Inflammatory macrophage treated with lipopolysaccharide for 1 hour (primary cell): ENCODE data around the gene MMP26.
"Not testable (repeated sequence)": the region's sequence is repeated elsewhere in the genome, so short reads cannot be mapped to it uniquely, and the experiment has no call there.

Source experiments
- DNase-seq, 2 donors: peaks; one replicate each; pipeline ENCODE4 v3.0.0-alpha.2; 2020 to 2022

Gene MMP26

GRCh38 chr11:4704054-4704789 is at the start of gene MMP26:
Gene MMP26, plus strand, starts transcription at chr11:4704784.
- DNase-seq: no peak

GRCh38 chr11:4658629-4659445 is 45.7 kb upstream of the MMP26 start:
- DNase-seq: no peak

- no peak for DNase-seq
These were observed 41.7 kb upstream of the MMP26 start for GRCh38 chr11:4662876-4663275.

- DNase-seq: no peak
These were observed 40.4 kb upstream of the MMP26 start for GRCh38 chr11:4664183-4664582.

GRCh38 chr11:4664786-4665185 is 39.8 kb upstream of the MMP26 start:
- DNase-seq: no peak

GRCh38 chr11:4665424-4665823 is 39.2 kb upstream of the MMP26 start:
- DNase-seq: no peak

- DNase-seq: no peak
These were observed 32.8 kb upstream of the MMP26 start for GRCh38 chr11:4671741-4672140.

- no peak for DNase-seq
These were observed 32.1 kb upstream of the MMP26 start for GRCh38 chr11:4672470-4672869.

- DNase-seq: no peak
These were observed 30.8 kb upstream of the MMP26 start for GRCh38 chr11:4673781-4674180.

GRCh38 chr11:4677948-4678347 is 26.6 kb upstream of the MMP26 start:
- no peak for DNase-seq

GRCh38 chr11:4680341-4680740 is 24.2 kb upstream of the MMP26 start:
- no peak for DNase-seq

- DNase-seq: no peak
These were observed 21.8 kb upstream of the MMP26 start for GRCh38 chr11:4682623-4683419.

GRCh38 chr11:4684631-4685285 is 19.8 kb upstream of the MMP26 start:
- no peak for DNase-seq

- no peak for DNase-seq
These were observed 9.1 kb upstream of the MMP26 start for GRCh38 chr11:4695442-4695841.

GRCh38 chr11:4697585-4697984 is 7.0 kb upstream of the MMP26 start, which contains the start of gene OR51E2:
Gene OR51E2, minus strand, starts transcription at chr11:4697853. Its CDS starts 15,142 bp downstream, at chr11:4682711.
- DNase-seq: no peak

- no peak for DNase-seq
These were observed 4.7 kb upstream of the MMP26 start for GRCh38 chr11:4699697-4700435.

- DNase-seq: no peak
These were observed 4.2 kb upstream of the MMP26 start for GRCh38 chr11:4700436-4700820.

GRCh38 chr11:4704790-4705334 is 278 bp downstream of the MMP26 start:
- no peak for DNase-seq

GRCh38 chr11:4713241-4713640 is 8.7 kb downstream of the MMP26 start:
- no peak for DNase-seq

- DNase-seq: no peak
These were observed 9.7 kb downstream of the MMP26 start for GRCh38 chr11:4714300-4714699.

- DNase-seq: not testable (repeated sequence)
These were observed 18.3 kb downstream of the MMP26 start for GRCh38 chr11:4722616-4723534.
